H1 (cell line): ENCODE measurements around the gene NFIC. TPM values are rescaled to one million over a fixed set of nuclear protein-coding genes. Genes with fewer than 3 reads are reported as not detected.

Experiments used
- CREB1 ChIP-seq: IDR thresholded peaks from 2 replicates; pipeline ENCODE4 v1.6.1; 2012; ENCODE audit warnings: inconsistent platforms
- RXRA ChIP-seq: IDR thresholded peaks from 2 replicates; pipeline ENCODE4 v1.6.1; 2011; ENCODE audit warnings: low read depth, mild to moderate bottlenecking, low read length, moderate library complexity; ENCODE audit not compliant: insufficient read depth
- polyA plus RNA-seq, 7 experiments: library from polyadenylated mRNA; depleted of rRNA in 3 of 7; stranded (reverse) in 5 of 7; unstranded in 2 of 7; fragments of >200 nt in 5 of 7; fragments of 200-250 nt in 2 of 7; gene quantifications; 1 replicate in 5 of 7; 2 replicates in 1 of 7; 4 replicates in 1 of 7; pipeline versions ENCODE4 v1.2.1 to v1.2.3, GENCODE V29; 2011 to 2013; ENCODE audit warnings: missing spikeins in 2 of 7, mixed read lengths in 2 of 7
- total RNA-seq: library from RNA; stranded (reverse); fragmentation: NEBNext Ultra II Directional; extraction: Animal tissue kit (Norgen Biotek cat#: 25700); gene quantifications from 2 replicates; pipeline ENCODE4 v1.2.1, GENCODE V29; 2021

NFIC gene
- total and polyA plus RNA-seq, 2 of the 8 experiments (the other 6 are each of a cell fraction or from before 2014, with no cell fraction given) = 0.56 to 3.2 TPM

DNA sequence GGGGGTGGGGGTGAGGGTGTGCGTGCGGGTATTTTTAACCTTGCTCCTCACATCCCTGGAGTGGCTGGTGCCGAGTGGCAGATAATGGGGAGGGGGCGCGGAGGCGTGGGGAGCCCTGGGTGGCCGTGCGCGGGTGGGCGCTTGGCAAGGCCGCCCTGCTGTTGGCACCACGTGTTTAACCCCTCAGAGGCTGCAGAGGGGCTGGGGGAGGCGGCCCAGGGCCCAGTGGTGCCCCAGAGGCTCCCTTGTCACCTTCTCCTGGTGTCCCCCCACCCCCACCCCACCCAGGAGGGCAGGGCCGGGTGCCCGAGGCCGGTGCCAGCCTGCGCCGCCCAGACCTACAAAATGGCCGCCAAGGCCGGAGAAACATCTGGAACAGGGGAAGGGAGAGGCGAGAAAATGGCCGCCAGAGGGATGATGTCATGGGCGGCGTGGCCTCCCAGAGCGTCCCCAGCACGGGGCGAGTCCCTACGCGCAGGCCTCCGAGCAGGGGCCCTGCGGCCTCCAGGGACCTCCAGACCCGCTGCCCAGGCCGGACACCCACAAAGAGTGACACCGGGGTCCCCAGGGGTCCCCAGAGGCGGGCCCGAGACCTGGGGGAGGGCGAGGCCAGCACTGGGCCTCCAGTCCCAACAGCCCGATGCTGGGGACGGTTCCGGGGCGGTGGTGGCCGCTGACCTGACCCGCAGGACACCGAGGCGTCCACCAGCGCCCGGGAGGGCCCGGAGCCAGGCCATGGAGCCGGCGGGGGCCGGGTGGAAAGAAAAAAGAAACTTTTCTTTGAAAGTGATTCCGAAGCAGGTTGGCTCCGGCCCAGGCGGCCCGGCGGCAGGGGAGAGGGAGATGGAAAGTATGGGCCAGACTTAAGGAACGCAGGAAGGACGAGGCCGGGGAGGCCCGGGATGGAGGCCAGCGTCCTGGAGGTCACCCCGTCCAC is 38.2 kb downstream of the NFIC start (continued):
- no peak for TF ChIP-seq RXRA
- peak; percentile 25; the same call in 1 of the 2 replicates for TF ChIP-seq CREB1
